Superior temporal gyrus (tissue), 1 donor: ENCODE results near the gene EIF3K.

ENCODE experiments used
- DNase-seq: peaks from one replicate; pipeline ENCODE4 v3.0.0-alpha.2; 2016; ENCODE audit errors: extremely low spot score

Gene EIF3K

GRCh38 chr19:38649305-38650171 lies 30.6 kb downstream of the EIF3K start:
- no peak for DNase-seq

- DNase-seq, result no peak
These were observed 31.3 kb downstream of the EIF3K start for GRCh38 chr19:38650172-38650775.

GRCh38 chr19:38650911-38651584 lies 32.1 kb downstream of the EIF3K start:
- DNase-seq, result no peak

- DNase-seq, result peak; percentile 50
These were observed 34.1 kb downstream of the EIF3K start for GRCh38 chr19:38653028-38653571.

GRCh38 chr19:38654628-38655055 lies 35.7 kb downstream of the EIF3K start:
- DNase-seq, result peak; percentile 30

GRCh38 chr19:38655148-38655824 lies 36.3 kb downstream of the EIF3K start:
- no peak for DNase-seq

GRCh38 chr19:38656171-38656981 lies 37.4 kb downstream of the EIF3K start:
- peak; percentile 87 for DNase-seq

- peak; percentile 35 for DNase-seq
These were observed 38.7 kb downstream of the EIF3K start for GRCh38 chr19:38657633-38658222.

GRCh38 chr19:38658462-38659306 lies 39.7 kb downstream of the EIF3K start:
- DNase-seq, result peak; percentile 76

GRCh38 chr19:38660724-38661123 lies 41.7 kb downstream of the EIF3K start:
- DNase-seq, result no peak

- no peak for DNase-seq
These were observed 42.1 kb downstream of the EIF3K start for GRCh38 chr19:38661136-38661535.

- DNase-seq, result no peak
These were observed 43.0 kb downstream of the EIF3K start for GRCh38 chr19:38661996-38662395.

GRCh38 chr19:38662537-38663155 lies 43.7 kb downstream of the EIF3K start:
- no peak for DNase-seq

GRCh38 chr19:38663156-38663651 lies 44.2 kb downstream of the EIF3K start:
- DNase-seq, result no peak

GRCh38 chr19:38663957-38664502 lies 45.0 kb downstream of the EIF3K start:
- peak; percentile 78 for DNase-seq

- no peak for DNase-seq
These were observed 45.7 kb downstream of the EIF3K start for GRCh38 chr19:38664503-38665211.

- no peak for DNase-seq
These were observed 46.4 kb downstream of the EIF3K start for GRCh38 chr19:38665219-38665931.
